GM21825 (cell line): ENCODE data around the gene MARVELD1.

Experiments
- ATAC-seq: cut with Tn5 transposase; IDR thresholded peaks from one replicate; pipeline ENCODE4 v1.9.1; 2021; ENCODE audit warnings: mild to moderate bottlenecking, moderate library complexity; ENCODE audit not compliant: unreplicated experiment

MARVELD1 gene

GRCh38 chr10:97752956-97753355 is 39.4 kb downstream of the MARVELD1 start:
- no peak for ATAC-seq

- ATAC-seq, result no peak
Measured at GRCh38 chr10:97754726-97755125, 41.2 kb downstream of the MARVELD1 start.

- ATAC-seq, result no peak
Measured at GRCh38 chr10:97755718-97756117, 42.2 kb downstream of the MARVELD1 start.

GRCh38 chr10:97757471-97757870 is 43.9 kb downstream of the MARVELD1 start:
- no peak for ATAC-seq

- no peak for ATAC-seq
Measured at GRCh38 chr10:97759158-97759887, 45.8 kb downstream of the MARVELD1 start.

GRCh38 chr10:97759946-97760345 is 46.4 kb downstream of the MARVELD1 start:
- no peak for ATAC-seq

- ATAC-seq, result no peak
Measured at GRCh38 chr10:97760461-97761257, 47.1 kb downstream of the MARVELD1 start.

GRCh38 chr10:97761331-97761865 is 47.9 kb downstream of the MARVELD1 start:
- ATAC-seq, result no peak

GRCh38 chr10:97762056-97762455 is 48.5 kb downstream of the MARVELD1 start:
- no peak for ATAC-seq

GRCh38 chr10:97762816-97763215 is 49.3 kb downstream of the MARVELD1 start:
- ATAC-seq, result no peak

GRCh38 chr10:97763411-97763810 is 49.9 kb downstream of the MARVELD1 start:
- ATAC-seq, result no peak

GRCh38 chr10:97763947-97764346 is 50.4 kb downstream of the MARVELD1 start:
- no peak for ATAC-seq

GRCh38 chr10:97764519-97764931 is 51.0 kb downstream of the MARVELD1 start:
- ATAC-seq, result no peak

GRCh38 chr10:97765201-97765600 is 51.7 kb downstream of the MARVELD1 start:
- no peak for ATAC-seq

GRCh38 chr10:97766106-97766810 is 52.7 kb downstream of the MARVELD1 start:
- ATAC-seq, result no peak

- no peak for ATAC-seq
Measured at GRCh38 chr10:97766996-97767924, 53.7 kb downstream of the MARVELD1 start.
